Adrenal gland (tissue), 12 donors: ENCODE measurements around the gene MCTP1. TPM values are rescaled to one million over a fixed set of nuclear protein-coding genes. Genes with fewer than 3 reads are reported as not detected.

Experiments
- DNase-seq, 7 donors: peaks; one replicate each; pipeline ENCODE4 v3.0.0-alpha.2; 2019 to 2020
- H3K27ac ChIP-seq, 5 donors: fragments of 200-600 bp; sonication (generic) in 4 of 5; 1 replicate in 3 of 5; 2 replicates in 2 of 5; pipeline versions ENCODE4 v1.5.1 to v1.8.0; 2016 to 2020; ENCODE audit warnings: mild to moderate bottlenecking in 1 of 5
- H3K27me3 ChIP-seq: fragments of 200-600 bp; 2 replicates; pipeline ENCODE4 v1.8.0; 2021
- H3K36me3 ChIP-seq, 2 donors: fragments of 200-600 bp; replicated peaks in 1 of 2; 1 replicate in 1 of 2; 2 replicates in 1 of 2; pipeline versions ENCODE4 v1.5.1 to v1.8.0; 2018 to 2022
- H3K4me1 ChIP-seq, 2 donors: fragments of 200-600 bp; replicated peaks in 1 of 2; 1 replicate in 1 of 2; 2 replicates in 1 of 2; pipeline versions ENCODE4 v1.5.1 to v1.8.0; 2018 to 2021
- H3K4me3 ChIP-seq, 4 donors: fragments of 200-600 bp; sonication (generic) in 3 of 4; one replicate each; pipeline ENCODE4 v1.5.1; 2016 to 2018
- H3K9me3 ChIP-seq, 3 donors: fragments of 200-600 bp; sonication (generic) in 1 of 3; replicated peaks in 1 of 3; 1 replicate in 2 of 3; 2 replicates in 1 of 3; pipeline versions ENCODE4 v1.5.1 to v1.8.0; 2016 to 2021
- CTCF ChIP-seq, 6 experiments: fragments of 450-650 bp in 4 of 6; fragments of 200-600 bp in 2 of 6; sonication (generic) in 1 of 6; IDR thresholded peaks; 1 replicate in 5 of 6; 2 replicates in 1 of 6; pipeline versions ENCODE4 v1.5.1 to v1.8.0; 2016 to 2021; ENCODE audit warnings: antibody characterized with exemption in 6 of 6, mild to moderate bottlenecking in 2 of 6, moderate library complexity in 1 of 6
- POLR2A ChIP-seq, 2 donors: fragments of 450-650 bp; IDR thresholded peaks; one replicate each; pipeline ENCODE4 v1.6.1; 2017; ENCODE audit warnings: antibody characterized with exemption in 2 of 2, mild to moderate bottlenecking in 2 of 2, moderate library complexity in 1 of 2
- WGBS, 4 donors: extraction: QIAGEN DNeasy Blood & Tissue Kit in 2 of 4; methylation state at CpG; one replicate each; pipeline versions ENCODE4 v1.1.5 to v1.1.7; 2013 to 2017; 5-methylcytosine and 5-hydroxymethylcytosine counted together
- intact Hi-C, 2 donors: fragments of 100-400 bp; cut with DNase I; formaldehyde crosslinking; loops; one replicate each; pipeline versions ENCODE4 v1.14.1 to v1.15.0; 2022 to 2023
- polyA plus RNA-seq, 3 donors: library from polyadenylated mRNA; stranded (reverse); fragments of 200-250 nt in 2 of 3; fragments of 350-450 nt in 1 of 3; fragmentation: Illumina TruSeq in 1 of 3; extraction: RNeasy Lipid Tissue Mini Kit (QIAGEN cat#74804) in 1 of 3; gene quantifications; one replicate each; pipeline ENCODE4 v1.2.3, GENCODE V29; 2013 to 2014
- total RNA-seq, 9 donors: library from RNA; depleted of rRNA in 4 of 9; stranded (reverse); fragments of >200 nt in 4 of 9; fragments of 120-200 nt in 1 of 9; fragmentation: NEBNext Ultra II Directional in 1 of 9; extraction: Animal tissue kit (Norgen Biotek cat#: 25700) in 1 of 9; gene quantifications; one replicate each; pipeline versions ENCODE4 v1.1.0 to v1.2.4, GENCODE V29; 2013 to 2023
- donor health status: healthy with polysubstance abuse.
- donor health status: Bipolar disorder and iron deficiency.
- donor health status: DM: yes; HTN: yes; CAD: no.
- donor health status: DM: no; HTN: no; CAD: no.
- donor health status: DM: no; HTN: no; CAD: no.
- donor health status: DM: yes; HTN: yes; CAD: no.

The MCTP1 gene
- total and polyA plus RNA-seq, 12 donors, result 1.2 to 20.1 (median 5.1) TPM

GRCh38 chr5:95252801-95253200 lies 32.1 kb downstream of the MCTP1 start:
- intact Hi-C loops, result loop anchor here in 1 of 2 donors (10.0 kb wide), 1 partner anchor 278 kb away; no protein-coding TSS in a partner anchor
- Histone ChIP-seq H3K9me3 (no peaks in the 10 kb centered on the region), H3K4me1 (no peaks in the 10 kb centered on the region), H3K27me3 (no peaks in the 10 kb centered on the region), H3K36me3 (no peaks in the 10 kb centered on the region), H3K4me3 (no peak overlapping the region), H3K27ac (no peak overlapping the region)
- DNase-seq, result no peak
- TF ChIP-seq POLR2A (IDR thresholded peaks at IDR 0.05) (no peak), CTCF (IDR thresholded peaks at IDR 0.05) (no peak)

- no peaks in the 10 kb centered on the region for H3K27me3 ChIP-seq
- H3K4me1 ChIP-seq, result no peaks in the 10 kb centered on the region
- no peak for DNase-seq
- H3K36me3 ChIP-seq, result no peaks in the 10 kb centered on the region
- WGBS, 4 donors, result 57 to 65% (median 60%) methylated on average over 3 of the region's 3 CpGs
- intact Hi-C loops, result loop anchor here in 1 of 2 donors (10.0 kb wide), 1 partner anchor 276 kb away; no protein-coding TSS in a partner anchor
- no peak overlapping the region for H3K4me3 ChIP-seq
- no peak overlapping the region for H3K27ac ChIP-seq
- H3K9me3 ChIP-seq, result no peaks in the 10 kb centered on the region
- TF ChIP-seq CTCF (IDR thresholded peaks at IDR 0.05) (no peak), POLR2A (IDR thresholded peaks at IDR 0.05) (no peak)
Measured at GRCh38 chr5:95251185-95251584, 33.7 kb downstream of the MCTP1 start.

- Histone ChIP-seq H3K36me3 (no peaks in the 10 kb centered on the region), H3K27me3 (no peaks in the 10 kb centered on the region), H3K27ac (no peak overlapping the region), H3K4me1 (no peaks in the 10 kb centered on the region), H3K9me3 (no peaks in the 10 kb centered on the region), H3K4me3 (no peak overlapping the region)
- TF ChIP-seq CTCF (IDR thresholded peaks at IDR 0.05), result no peak
- no peak for TF ChIP-seq POLR2A (IDR thresholded peaks at IDR 0.05)
- intact Hi-C loops, result no loop called here
- WGBS, 4 donors, result 41 to 73% (median 67%) methylated on average over 4 to 8 of the region's 8 CpGs
- DNase-seq, result no peak
Measured at GRCh38 chr5:95244479-95244878, 40.4 kb downstream of the MCTP1 start.

GRCh38 chr5:95241635-95242034 lies 43.3 kb downstream of the MCTP1 start:
- intact Hi-C loops, result no loop called here
- H3K27me3 ChIP-seq, result no peaks in the 10 kb centered on the region

More at GRCh38 chr5:95241635-95242034, 43.3 kb downstream of the MCTP1 start:
- H3K27ac ChIP-seq, result no peak overlapping the region
- DNase-seq, result no peak
- H3K36me3 ChIP-seq, result no peaks in the 10 kb centered on the region
- no peaks in the 10 kb centered on the region for H3K9me3 ChIP-seq
- TF ChIP-seq POLR2A (IDR thresholded peaks at IDR 0.05), result no peak
- TF ChIP-seq CTCF (IDR thresholded peaks at IDR 0.05), result no peak
- no peaks in the 10 kb centered on the region for H3K4me1 ChIP-seq
- 43 to 64% (median 55%) methylated on average over 3 of the region's 3 CpGs for WGBS, 4 donors
- H3K4me3 ChIP-seq, result no peak overlapping the region
